ENCODE data around the gene NBEA.

The NBEA gene

GRCh38 chr13:35526577-35526976, 584.5 kb downstream of the NBEA start:
- DNase-seq, result no peak

DNA sequence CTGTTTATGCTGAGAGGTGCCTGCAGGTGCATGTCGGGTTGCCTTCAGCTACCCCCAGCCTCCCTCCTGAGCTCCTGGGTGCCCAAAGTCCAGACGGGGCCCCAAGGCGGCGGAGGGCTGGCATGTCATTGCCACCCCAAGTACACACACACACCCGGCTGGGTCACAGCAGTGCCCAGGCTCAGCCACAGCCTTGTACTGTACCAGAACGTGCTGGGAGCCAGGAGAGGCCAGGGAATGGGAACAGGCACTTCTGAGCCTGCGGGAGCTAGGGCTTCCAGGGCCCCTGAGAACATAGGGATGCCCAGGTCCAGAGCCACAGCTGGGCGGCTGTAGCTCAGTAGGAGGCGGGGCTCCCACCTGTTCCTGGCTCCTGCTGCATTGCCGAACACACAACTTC, 585.4 kb downstream of the NBEA start:
- DNase-seq, result no peak

DNA sequence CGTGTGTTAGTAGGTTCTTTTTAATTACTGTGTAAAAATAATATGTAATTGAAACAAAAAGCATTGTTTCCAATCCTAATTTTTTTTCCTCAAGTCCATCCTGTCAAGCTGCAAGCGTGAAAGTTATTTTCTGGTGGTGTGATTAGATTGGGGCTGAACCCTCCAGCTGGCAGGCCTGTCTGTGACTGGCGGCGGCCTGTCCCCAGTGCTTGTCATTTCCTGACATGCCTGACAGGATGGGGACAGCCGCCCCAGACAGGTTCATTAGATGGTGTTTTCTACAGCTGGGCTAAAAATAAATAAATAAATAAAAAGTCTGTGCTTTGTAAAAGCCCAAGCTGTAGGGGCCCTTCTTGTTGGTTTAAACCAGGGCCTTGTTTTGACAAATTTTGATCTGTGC, 588.1 kb downstream of the NBEA start:
- no peak for DNase-seq

DNA sequence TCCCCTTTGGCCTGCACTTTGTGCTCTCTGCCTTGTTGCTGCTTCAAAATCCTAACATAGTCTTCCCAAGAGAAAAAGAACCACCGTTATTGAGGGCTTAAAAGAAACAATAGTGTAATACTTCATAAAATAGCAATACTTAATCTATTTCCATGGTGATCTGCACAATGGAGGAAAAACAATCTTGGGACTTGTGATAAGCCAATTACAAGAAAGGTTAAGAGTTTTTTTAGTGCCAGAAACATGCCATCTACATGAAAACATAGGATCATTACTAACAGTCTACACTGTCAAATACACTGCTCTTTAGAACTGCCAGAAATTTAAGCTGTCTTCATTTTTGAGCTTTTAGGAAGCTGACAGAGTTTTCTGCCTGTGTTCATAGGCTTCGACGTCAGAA, 588.5 kb downstream of the NBEA start:
- no peak for DNase-seq

DNA sequence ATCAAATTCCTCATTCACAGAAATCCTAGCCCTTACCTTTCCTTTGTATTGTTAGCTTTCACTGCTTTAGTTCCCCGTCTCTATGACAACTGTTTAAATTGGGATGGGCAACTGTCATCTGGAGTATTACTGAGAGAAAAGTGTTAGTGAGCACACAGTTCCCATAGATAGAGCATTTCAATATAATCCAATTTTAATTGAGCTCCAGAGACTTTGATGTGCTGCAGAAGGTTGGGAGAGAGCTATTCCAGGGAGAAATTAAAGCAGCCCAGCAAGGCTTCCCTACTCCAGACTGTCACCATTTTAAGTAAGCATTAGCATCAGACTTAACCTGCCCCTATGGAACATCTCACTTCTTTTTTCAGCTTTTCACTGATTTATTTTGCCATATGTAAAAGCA, 589.5 kb downstream of the NBEA start:
- DNase-seq, result no peak

GRCh38 chr13:35534343-35534742, 592.3 kb downstream of the NBEA start:
- no peak for DNase-seq

DNA sequence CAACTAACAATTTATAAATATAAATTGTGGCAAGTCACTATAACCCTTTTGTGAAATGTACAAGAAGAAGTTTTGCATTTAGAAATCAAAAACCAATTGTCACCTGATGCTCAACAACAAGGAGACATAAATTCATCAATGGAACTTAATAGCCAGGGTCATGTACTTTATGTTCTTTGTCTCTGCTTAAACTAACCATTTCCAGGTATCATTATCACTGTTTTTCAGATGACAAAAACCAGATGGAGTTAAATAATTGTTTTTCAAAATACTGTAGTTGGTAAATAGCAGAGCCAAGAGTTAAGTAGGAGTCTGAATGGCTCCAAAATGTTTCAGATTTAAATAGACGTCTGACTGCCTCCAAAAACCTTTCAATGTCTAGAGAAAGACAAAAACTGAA, 606.7 kb downstream of the NBEA start:
- DNase-seq, result no peak

GRCh38 chr13:35549481-35549880, 607.4 kb downstream of the NBEA start:
- no peak for DNase-seq

DNA sequence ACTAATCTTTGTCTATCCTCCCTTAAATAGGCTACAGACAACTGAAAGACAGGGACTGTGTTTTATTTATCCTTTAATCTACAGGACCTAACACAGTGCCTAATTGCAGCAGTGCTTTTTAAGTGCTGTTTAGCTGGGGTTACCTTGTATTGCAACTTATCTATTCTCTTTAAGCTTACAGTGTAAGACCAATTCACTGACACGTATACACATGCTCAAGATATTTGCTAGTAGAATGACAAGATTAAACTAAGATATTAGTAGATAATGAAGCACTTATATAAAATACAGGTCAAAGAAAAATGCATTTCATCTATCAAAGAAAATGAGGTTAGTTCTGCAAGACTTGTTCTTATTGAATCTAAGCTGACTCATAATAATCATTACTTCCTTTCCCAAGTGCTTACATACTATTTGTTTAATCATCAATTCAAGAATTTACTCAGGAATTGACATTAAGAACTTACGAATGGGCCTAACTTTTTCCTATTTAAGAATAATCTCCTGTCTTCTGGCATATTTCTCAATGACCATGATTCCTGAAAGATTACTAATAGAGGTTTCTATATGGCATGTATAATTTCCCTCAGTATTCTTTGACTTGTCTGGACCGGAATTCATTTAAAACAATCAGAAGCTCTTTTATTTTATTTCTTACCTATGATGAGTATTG, 610.2 kb downstream of the NBEA start:
- DNase-seq, result no peak

DNA sequence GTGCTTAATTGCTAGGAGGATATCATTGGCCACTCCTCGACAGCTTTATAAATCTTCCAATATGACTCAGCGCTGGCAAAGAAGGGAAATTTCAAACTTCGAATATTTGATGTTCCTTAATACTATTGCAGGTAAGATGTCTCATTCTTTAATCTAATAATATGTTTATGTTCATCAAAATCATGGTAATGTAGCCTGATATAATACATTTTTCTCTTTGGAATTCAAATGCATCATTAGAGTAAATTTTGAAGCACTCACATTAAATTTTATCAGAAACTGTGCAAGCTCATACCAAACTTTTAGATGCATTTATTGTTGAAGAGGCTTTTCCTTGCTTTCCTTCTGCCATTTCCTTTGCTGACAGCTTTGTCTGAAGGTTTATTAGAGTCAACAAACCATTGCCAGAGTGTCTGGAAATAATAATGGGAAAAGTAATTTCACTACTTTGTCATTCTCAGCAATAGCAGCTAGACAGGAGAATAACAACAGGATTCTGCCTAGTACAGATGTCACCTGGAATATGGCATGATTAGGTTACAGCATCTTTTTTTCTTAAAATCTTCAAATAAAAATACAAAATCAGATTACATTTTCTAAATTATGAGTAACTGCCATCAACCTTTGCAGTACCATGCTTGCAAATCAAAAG, 613.0 kb downstream of the NBEA start:
- DNase-seq, result no peak

- no peak for DNase-seq
These were observed 615.4 kb downstream of the NBEA start for GRCh38 chr13:35557475-35557874.

DNA sequence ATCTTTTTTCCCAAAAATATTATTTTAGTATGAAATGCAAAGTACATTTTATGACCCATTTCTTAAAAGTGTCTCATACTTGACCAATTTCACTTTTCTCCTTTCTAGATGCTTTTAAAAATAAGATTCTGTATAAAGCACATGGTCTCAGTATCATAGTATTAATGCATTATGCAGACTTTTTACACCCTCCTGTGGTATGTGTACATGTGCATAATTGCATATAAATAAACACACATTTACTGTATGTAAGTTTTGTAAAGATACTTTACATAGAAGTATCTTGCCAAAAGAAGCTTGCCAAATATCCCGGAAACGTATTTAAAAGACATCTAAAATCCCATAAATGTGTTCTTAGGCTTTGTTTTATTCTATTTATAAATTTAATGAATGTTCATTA, 619.5 kb downstream of the NBEA start:
- DNase-seq, result no peak

DNA sequence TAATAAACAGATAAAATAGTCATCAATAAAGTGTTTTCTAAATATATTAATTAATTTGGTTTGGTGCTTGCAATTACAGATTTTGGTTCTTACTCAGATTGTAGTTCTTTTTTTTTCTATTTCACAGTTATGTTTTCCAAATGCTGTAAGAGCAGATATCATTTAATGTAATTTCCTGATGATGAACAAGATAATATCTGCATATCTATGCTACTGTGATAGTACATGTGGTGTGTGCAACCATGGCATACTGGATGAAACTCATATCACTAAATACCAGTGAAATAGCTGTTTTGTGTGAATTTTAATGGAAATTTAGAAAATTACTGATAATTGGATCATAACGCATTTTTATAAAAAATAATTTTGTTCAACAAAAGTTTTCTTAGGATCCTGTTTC, 623.2 kb downstream of the NBEA start:
- no peak for DNase-seq

DNA sequence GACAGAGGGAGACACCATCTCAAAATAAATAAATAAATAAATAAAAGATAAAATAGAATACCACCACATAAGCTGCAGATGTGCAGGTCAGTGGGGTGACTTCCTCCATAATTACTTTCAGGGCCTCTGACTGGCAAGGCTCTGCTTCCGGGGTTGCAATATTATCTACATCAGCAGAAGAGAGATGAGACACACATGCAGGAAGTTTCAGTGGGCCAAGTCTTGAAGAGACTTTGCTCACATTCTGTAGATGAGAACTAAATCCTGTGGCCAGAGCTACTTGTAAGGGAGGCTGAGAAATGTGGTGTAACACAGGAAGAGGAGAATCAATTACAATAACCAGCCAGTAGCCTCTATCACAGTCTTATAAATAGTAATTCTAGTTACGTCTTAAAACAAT, 624.3 kb downstream of the NBEA start:
- no peak for DNase-seq

DNA sequence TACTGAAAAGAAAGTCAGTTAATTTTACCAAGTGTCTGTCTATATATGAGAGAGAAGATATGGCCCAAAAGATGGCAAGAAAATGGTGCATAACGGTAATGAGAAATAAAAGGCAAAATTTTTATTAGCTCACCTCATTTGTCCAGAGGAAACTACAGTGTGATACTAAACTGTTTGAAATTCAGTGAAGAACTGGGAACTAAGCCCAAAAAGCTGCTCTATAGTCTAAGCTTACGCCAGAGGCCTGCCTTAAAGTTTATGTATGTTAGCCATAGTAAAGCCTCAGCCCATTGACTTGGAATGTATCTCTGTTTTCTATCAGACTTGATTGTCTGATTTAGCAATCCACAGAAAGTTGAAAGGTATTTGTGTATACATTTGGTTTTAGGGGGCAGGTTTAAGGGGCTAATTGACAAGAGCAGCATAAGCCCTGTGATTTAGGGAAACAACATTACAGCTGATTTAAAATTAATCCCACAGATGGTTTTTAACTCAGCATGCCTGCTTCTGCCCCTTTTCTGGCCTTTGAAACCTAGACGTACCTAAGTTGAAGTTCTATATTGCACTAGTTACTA, 625.4 kb downstream of the NBEA start:
- DNase-seq, result no peak

- no peak for DNase-seq
These were observed 631.6 kb downstream of the NBEA start for GRCh38 chr13:35573639-35574038.

DNA sequence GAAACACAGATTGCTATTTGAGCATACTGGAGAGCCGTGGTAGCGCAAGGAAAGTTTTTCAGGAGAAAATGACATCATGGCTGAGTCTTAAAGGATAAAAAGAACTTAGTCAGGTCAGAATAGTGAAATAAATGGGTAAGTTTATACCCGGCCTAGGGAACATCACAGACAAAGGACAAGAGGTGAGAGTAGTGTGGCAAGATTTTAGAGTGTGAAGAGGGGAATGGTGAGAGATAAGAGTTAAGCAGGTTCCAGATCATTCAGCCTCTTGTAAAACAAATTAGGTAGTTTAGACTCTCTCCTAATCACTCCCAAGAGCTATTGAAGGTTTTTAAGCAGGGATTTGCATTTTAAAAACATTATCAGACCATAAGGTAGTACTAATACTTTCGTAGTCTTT, 650.4 kb downstream of the NBEA start:
- DNase-seq, result no peak

GRCh38 chr13:35593651-35594050, 651.6 kb downstream of the NBEA start:
- DNase-seq, result no peak

DNA sequence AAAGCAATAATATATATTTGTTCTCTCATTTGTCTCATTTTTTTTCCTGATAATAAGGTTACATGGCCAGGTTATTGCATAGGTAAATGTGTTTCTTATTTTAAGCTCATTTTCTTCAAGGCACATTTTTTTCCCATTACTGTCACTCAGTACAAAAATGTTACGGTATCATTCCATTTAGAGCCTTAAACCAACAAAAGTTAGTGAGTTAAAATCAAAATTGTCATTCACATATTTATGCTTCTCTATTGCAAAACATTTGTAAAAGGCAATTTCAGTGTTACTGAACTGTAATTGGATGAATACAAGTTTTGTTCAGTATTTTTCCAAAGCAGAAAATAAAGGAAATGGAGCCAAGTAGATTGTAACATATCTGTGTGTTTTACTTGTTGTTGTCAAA, 652.0 kb downstream of the NBEA start:
- no peak for DNase-seq

- no peak for DNase-seq
These were observed 653.1 kb downstream of the NBEA start for GRCh38 chr13:35595181-35595580.

- no peak for DNase-seq
These were observed 654.4 kb downstream of the NBEA start for GRCh38 chr13:35596321-35597030.

DNA sequence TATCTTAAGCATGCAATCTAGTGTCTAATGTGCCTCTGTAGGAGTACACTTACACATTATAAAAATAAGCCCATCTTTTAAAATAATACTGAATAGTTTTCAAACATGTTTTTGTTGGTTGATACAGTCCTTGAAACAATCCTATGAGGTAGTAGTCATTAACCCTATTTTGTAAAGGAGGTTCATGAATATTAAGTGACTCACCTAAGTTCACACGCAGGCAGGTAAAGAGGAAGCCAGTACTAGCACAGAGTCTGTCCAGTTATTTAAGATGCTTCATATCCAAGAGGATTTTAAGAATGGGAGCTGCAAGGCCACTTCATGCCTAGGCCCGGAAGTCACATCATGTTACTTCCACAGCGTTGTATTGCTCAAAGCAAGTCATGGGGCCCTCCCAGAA, 655.4 kb downstream of the NBEA start:
- no peak for DNase-seq

DNA sequence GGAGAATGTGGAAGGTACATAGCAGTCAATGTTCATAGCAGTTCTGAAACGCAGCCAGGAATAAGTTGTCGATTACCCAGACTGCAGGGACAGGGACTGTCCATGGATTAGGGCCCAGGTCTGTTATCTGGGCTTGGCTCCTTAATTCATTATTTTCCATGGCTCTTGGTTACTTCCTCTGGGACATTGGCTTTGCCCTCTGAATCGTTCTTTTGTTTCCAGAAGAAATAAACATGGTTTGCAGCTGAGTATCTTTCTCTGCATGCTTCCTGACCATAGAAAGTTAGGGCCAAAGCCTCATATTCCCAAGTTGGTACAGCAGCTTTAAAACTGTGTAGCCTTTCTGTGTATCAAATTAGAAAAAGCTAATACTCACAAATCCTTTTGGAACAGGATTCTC, 656.2 kb downstream of the NBEA start:
- no peak for DNase-seq

DNA sequence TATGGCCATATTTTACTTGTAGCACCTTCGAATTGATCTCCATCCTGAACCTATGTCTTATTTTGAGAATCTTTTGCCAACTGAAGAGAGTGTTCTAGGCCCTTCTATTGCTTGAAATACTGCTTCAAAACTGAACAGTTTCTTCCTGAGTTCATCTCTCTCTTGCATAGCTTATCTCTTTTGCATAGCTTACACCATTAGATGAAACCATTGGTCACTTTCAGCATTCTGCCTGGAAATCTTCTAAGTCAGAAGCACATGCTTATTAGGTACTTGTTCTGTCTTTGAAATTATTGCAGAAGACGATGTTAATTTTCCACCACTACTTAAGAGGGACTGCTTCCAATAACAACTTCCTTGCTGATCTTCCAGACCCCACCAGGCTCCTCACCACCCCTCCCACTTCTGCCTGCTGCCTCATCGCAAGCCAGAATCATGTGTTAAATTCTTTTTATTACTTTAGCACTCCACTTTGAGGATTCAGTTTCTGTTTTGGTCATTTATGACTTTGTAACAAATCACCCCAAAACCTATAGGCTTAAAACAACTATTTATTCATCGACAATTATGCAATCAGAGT, 656.8 kb downstream of the NBEA start:
- DNase-seq, result no peak

All from activated effector memory CD4-positive, alpha-beta T cell treated with Interleukin-2 at 50 U/mL for 16 hours (primary cell).